Liver (tissue), 9 donors: ENCODE measurements around the gene UBR3. TPM values are rescaled to one million over a fixed set of nuclear protein-coding genes. Genes with fewer than 3 reads are reported as not detected.

Experiments used
- DNase-seq: peaks from one replicate; pipeline ENCODE4 v3.0.0-alpha.2; 2017; ENCODE audit warnings: low spot score
- H3K27ac ChIP-seq, 2 donors: one replicate each; pipeline ENCODE4 v1.7.0; 2013; ENCODE audit warnings: inconsistent platforms in 2 of 2, low read length in 2 of 2, control low read depth in 1 of 2, low read depth in 1 of 2, mild to moderate bottlenecking in 1 of 2
- H3K27me3 ChIP-seq, 4 donors: one replicate each; pipeline versions ENCODE4 v1.6.1 to v1.7.0; 2013; ENCODE audit warnings: low read length in 3 of 4, inconsistent platforms in 1 of 4, mild to moderate bottlenecking in 1 of 4, moderate library complexity in 1 of 4; ENCODE audit not compliant: control insufficient read depth in 4 of 4, insufficient read depth in 4 of 4
- H3K36me3 ChIP-seq, 4 donors: one replicate each; pipeline versions ENCODE4 v1.6.1 to v1.7.0; 2013; ENCODE audit warnings: low read length in 3 of 4, mild to moderate bottlenecking in 3 of 4, low read depth in 1 of 4, moderate library complexity in 1 of 4; ENCODE audit not compliant: control insufficient read depth in 4 of 4, insufficient read depth in 3 of 4
- H3K4me1 ChIP-seq, 4 donors: one replicate each; pipeline versions ENCODE4 v1.6.1 to v1.7.0; 2013; ENCODE audit warnings: low read length in 3 of 4, mild to moderate bottlenecking in 3 of 4, moderate library complexity in 1 of 4; ENCODE audit not compliant: control insufficient read depth in 4 of 4, insufficient read depth in 4 of 4
- H3K4me3 ChIP-seq, 3 donors: one replicate each; pipeline versions ENCODE4 v1.6.1 to v1.7.0; 2013; ENCODE audit warnings: low read length in 3 of 3, control low read depth in 1 of 3, low read depth in 1 of 3, mild to moderate bottlenecking in 1 of 3
- H3K9ac ChIP-seq, 2 donors: one replicate each; pipeline ENCODE4 v1.7.0; 2013; ENCODE audit warnings: low read length in 2 of 2, mild to moderate bottlenecking in 2 of 2, moderate library complexity in 2 of 2, control low read depth in 1 of 2, low read depth in 1 of 2
- H3K9me3 ChIP-seq, 4 donors: one replicate each; pipeline versions ENCODE4 v1.6.1 to v1.7.0; 2013; ENCODE audit warnings: low read length in 3 of 4; ENCODE audit not compliant: control insufficient read depth in 4 of 4
- CTCF ChIP-seq: fragments of 150-350 bp; IDR thresholded peaks from 2 replicates; pipeline ENCODE4 v1.5.1; 2017; ENCODE audit warnings: improper control_type of control experiment, low read depth, low read length; ENCODE audit not compliant: missing input control
- FOXA1 ChIP-seq: IDR thresholded peaks from 2 replicates; pipeline ENCODE4 v1.6.1; 2016; ENCODE audit warnings: antibody characterized with exemption
- FOXA2 ChIP-seq: IDR thresholded peaks from 2 replicates; pipeline ENCODE4 v1.6.1; 2016; ENCODE audit warnings: antibody characterized with exemption
- GABPA ChIP-seq, 2 donors: IDR thresholded peaks in 1 of 2; conservative IDR thresholded peaks in 1 of 2; 2 replicates each; pipeline ENCODE4 v1.6.1; 2016; ENCODE audit warnings: antibody characterized with exemption in 2 of 2, mild to moderate bottlenecking in 1 of 2, moderate library complexity in 1 of 2
- HNF4A ChIP-seq, 2 donors: conservative IDR thresholded peaks; 2 replicates each; pipeline ENCODE4 v1.6.1; 2016; ENCODE audit warnings: antibody characterized with exemption in 2 of 2, mild to moderate bottlenecking in 2 of 2
- HNF4G ChIP-seq: IDR thresholded peaks from 2 replicates; pipeline ENCODE4 v1.6.1; 2016; ENCODE audit warnings: antibody characterized with exemption
- JUND ChIP-seq, 2 donors: IDR thresholded peaks; 2 replicates each; pipeline ENCODE4 v1.6.1; 2016; ENCODE audit warnings: antibody characterized with exemption in 2 of 2
- MAX ChIP-seq: IDR thresholded peaks from 2 replicates; pipeline ENCODE4 v1.6.1; 2016; ENCODE audit warnings: antibody characterized with exemption
- NR2F2 ChIP-seq: IDR thresholded peaks from 2 replicates; pipeline ENCODE4 v1.6.1; 2016; ENCODE audit warnings: antibody characterized with exemption
- RAD21 ChIP-seq, 2 donors: IDR thresholded peaks; 2 replicates each; pipeline ENCODE4 v1.6.1; 2016; ENCODE audit warnings: antibody characterized with exemption in 2 of 2, mild to moderate bottlenecking in 2 of 2
- RXRA ChIP-seq, 2 donors: IDR thresholded peaks; 2 replicates each; pipeline ENCODE4 v1.6.1; 2017 to 2018; ENCODE audit warnings: antibody characterized with exemption in 2 of 2, mild to moderate bottlenecking in 1 of 2
- SP1 ChIP-seq: IDR thresholded peaks from 2 replicates; pipeline ENCODE4 v1.6.1; 2018; ENCODE audit warnings: antibody characterized with exemption, mild to moderate bottlenecking
- TAF1 ChIP-seq: conservative IDR thresholded peaks from 2 replicates; pipeline ENCODE4 v1.6.1; 2016; ENCODE audit warnings: antibody characterized with exemption, mild to moderate bottlenecking
- YY1 ChIP-seq: IDR thresholded peaks from 2 replicates; pipeline ENCODE4 v1.6.1; 2016; ENCODE audit warnings: antibody characterized with exemption, mild to moderate bottlenecking
- ZBTB33 ChIP-seq: IDR thresholded peaks from 2 replicates; pipeline ENCODE4 v1.6.1; 2016; ENCODE audit warnings: antibody characterized with exemption
- WGBS: extraction: QIAGEN DNeasy Blood & Tissue Kit; methylation state at CpG from one replicate; pipeline ENCODE4 v1.1.7; 2013; 5-methylcytosine and 5-hydroxymethylcytosine counted together
- polyA plus RNA-seq, 2 donors: library from polyadenylated mRNA; stranded (reverse) in 1 of 2; unstranded in 1 of 2; fragments of 200-250 nt in 1 of 2; fragments of >200 nt in 1 of 2; fragmentation: Nextera tagmentation in 1 of 2; extraction: Ambion mirVana in 1 of 2; gene quantifications; one replicate each; pipeline versions ENCODE4 v1.2.1 to v1.2.3, GENCODE V29; 2013 to 2015
- total RNA-seq, 2 donors: library from RNA; depleted of rRNA; stranded (reverse); fragments of >200 nt; gene quantifications; one replicate each; pipeline ENCODE4 v1.2.3, GENCODE V29; 2014
- TF ChIP-seq, protein P1 (sequence below): IDR thresholded peaks from 2 replicates; pipeline ENCODE4 v1.6.1; 2016; ENCODE audit warnings: antibody characterized with exemption, mild to moderate bottlenecking
- TF ChIP-seq, protein P2 (sequence below): IDR thresholded peaks from 2 replicates; pipeline ENCODE4 v1.6.1; 2016; ENCODE audit warnings: antibody characterized with exemption
- donor health status: healthy.
- donor health status: healthy.
- donor health status: healthy.
- donor health status: healthy.
- donor health status: healthy.

UBR3 gene
- total and polyA plus RNA-seq, 4 donors = 8.5 to 69.4 (median 28.4) TPM

DNA sequence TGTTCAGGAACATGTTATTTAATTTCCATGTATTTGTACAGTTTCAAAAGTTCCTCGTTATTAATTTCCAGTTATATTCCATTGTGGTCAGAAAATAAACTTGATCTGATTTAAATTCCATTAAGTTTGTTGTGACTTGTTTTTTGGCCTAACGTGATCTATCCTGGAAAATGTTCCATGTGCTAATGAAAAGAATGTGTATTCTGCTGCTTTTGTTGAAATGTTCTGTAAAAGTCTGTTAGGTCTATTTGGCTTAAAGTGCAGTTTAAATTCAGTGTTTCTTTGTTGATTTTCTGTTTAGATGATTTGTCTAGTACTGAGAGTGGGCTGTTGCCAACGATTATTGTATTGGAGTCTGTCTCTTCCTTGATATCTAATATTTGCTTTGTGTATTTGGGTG is 148.0 kb downstream of the UBR3 start:
- peaks cover 2 to 7% (median 4%) of the 10 kb centered on the region in 4 donors for H3K36me3 ChIP-seq
- no peak overlapping the region for H3K4me3 ChIP-seq
- H3K27me3 ChIP-seq = no peaks in the 10 kb centered on the region
- H3K4me1 ChIP-seq = no peaks in the 10 kb centered on the region
- peaks cover 0 to 8% (median 0%) of the 10 kb centered on the region in 4 donors for H3K9me3 ChIP-seq
- WGBS = 95% methylated on average over 3 of the region's 3 CpGs
- no peak for DNase-seq
- TF ChIP-seq YY1 (no peak), FOXA1 (no peak), JUND (IDR thresholded peaks at IDR 0.05) (no peak), SP1 (no peak), RXRA (IDR thresholded peaks at IDR 0.05) (no peak), ZBTB33 (no peak), MAX (no peak)
- TF ChIP-seq, protein P1, sequence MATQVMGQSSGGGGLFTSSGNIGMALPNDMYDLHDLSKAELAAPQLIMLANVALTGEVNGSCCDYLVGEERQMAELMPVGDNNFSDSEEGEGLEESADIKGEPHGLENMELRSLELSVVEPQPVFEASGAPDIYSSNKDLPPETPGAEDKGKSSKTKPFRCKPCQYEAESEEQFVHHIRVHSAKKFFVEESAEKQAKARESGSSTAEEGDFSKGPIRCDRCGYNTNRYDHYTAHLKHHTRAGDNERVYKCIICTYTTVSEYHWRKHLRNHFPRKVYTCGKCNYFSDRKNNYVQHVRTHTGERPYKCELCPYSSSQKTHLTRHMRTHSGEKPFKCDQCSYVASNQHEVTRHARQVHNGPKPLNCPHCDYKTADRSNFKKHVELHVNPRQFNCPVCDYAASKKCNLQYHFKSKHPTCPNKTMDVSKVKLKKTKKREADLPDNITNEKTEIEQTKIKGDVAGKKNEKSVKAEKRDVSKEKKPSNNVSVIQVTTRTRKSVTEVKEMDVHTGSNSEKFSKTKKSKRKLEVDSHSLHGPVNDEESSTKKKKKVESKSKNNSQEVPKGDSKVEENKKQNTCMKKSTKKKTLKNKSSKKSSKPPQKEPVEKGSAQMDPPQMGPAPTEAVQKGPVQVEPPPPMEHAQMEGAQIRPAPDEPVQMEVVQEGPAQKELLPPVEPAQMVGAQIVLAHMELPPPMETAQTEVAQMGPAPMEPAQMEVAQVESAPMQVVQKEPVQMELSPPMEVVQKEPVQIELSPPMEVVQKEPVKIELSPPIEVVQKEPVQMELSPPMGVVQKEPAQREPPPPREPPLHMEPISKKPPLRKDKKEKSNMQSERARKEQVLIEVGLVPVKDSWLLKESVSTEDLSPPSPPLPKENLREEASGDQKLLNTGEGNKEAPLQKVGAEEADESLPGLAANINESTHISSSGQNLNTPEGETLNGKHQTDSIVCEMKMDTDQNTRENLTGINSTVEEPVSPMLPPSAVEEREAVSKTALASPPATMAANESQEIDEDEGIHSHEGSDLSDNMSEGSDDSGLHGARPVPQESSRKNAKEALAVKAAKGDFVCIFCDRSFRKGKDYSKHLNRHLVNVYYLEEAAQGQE = no peak
- TF ChIP-seq, protein P2, sequence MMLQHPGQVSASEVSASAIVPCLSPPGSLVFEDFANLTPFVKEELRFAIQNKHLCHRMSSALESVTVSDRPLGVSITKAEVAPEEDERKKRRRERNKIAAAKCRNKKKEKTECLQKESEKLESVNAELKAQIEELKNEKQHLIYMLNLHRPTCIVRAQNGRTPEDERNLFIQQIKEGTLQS = no peak
- H3K27ac ChIP-seq = no peak overlapping the region
- no peak overlapping the region for H3K9ac ChIP-seq

GRCh38 chr2:169976335-169976851 is 149.1 kb downstream of the UBR3 start:
- no peaks in the 10 kb centered on the region for H3K4me1 ChIP-seq
- H3K27me3 ChIP-seq = no peaks in the 10 kb centered on the region
- H3K27ac ChIP-seq = no peak overlapping the region
- H3K4me3 ChIP-seq = no peak overlapping the region
- peaks cover 2 to 7% (median 6%) of the 10 kb centered on the region in 4 donors for H3K36me3 ChIP-seq
- no peak overlapping the region for H3K9ac ChIP-seq
- peaks cover 0 to 8% (median 0%) of the 10 kb centered on the region in 4 donors for H3K9me3 ChIP-seq
- no peak for DNase-seq
- TF ChIP-seq NR2F2 (no peak), CTCF (no peak), FOXA1 (no peak), ZBTB33 (no peak), RAD21 (IDR thresholded peaks at IDR 0.05) (no peak), YY1 (no peak), MAX (no peak), GABPA (IDR thresholded peaks at IDR 0.05 in 1 of 2, conservative IDR thresholded peaks at IDR 0.05 in 1 of 2) (no peak), HNF4G (no peak), JUND (IDR thresholded peaks at IDR 0.05) (no peak), HNF4A (conservative IDR thresholded peaks at IDR 0.05) (no peak), FOXA2 (no peak), TAF1 (no peak), SP1 (no peak)
- TF ChIP-seq, protein P1 = no peak
- TF ChIP-seq, protein P2 = no peak
